ENCODE measurements around the gene GTF2F2. TPM values are rescaled to one million over a fixed set of nuclear protein-coding genes. Genes with fewer than 3 reads are reported as not detected.

The GTF2F2 gene
- total RNA-seq, 2 donors from 2014 or later = 12.2 to 16.2 TPM

- no peaks in the 10 kb centered on the region for H3K9me3 ChIP-seq (ENCODE audit: control insufficient read depth, low read length, poor library complexity, severe bottlenecking)
- no peak for DNase-seq
- Mint-ChIP-seq H3K4me1 (peaks cover 12% of the 10 kb centered on the region), H3K36me3 (ENCODE audit: low read depth) (peaks cover 7% of the 10 kb centered on the region), H3K4me3 (no peak overlapping the region), H3K27me3 (no peaks in the 10 kb centered on the region), H3K27ac (no peak overlapping the region)
- no peak for ATAC-seq
Measured at GRCh38 chr13:45219938-45220375, 99.6 kb downstream of the GTF2F2 start.

DNA sequence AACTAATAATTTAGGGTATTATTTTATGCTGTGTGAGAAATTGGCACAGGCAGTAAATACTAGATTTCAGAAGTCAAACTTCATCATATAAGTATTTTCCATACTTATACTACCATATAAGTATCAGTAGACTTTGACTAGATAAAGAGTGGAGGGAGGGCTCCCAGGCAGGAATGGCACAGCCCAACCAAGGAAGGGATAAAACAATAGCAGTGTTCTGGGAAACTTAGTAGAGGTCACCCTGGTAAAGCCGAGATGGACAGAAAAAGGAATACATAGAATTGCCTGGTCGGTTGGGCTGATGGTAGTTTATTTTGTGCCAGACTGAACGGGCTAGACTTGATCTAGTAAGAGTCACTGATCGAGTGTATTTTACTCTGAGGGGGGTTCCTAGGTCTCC is 100.1 kb downstream of the GTF2F2 start:
- peaks cover 12% of the 10 kb centered on the region for H3K4me1 Mint-ChIP-seq
- H3K36me3 Mint-ChIP-seq (ENCODE audit: low read depth) = peaks cover 7% of the 10 kb centered on the region
- H3K27me3 Mint-ChIP-seq = no peaks in the 10 kb centered on the region
- H3K9me3 ChIP-seq (ENCODE audit: control insufficient read depth, low read length, poor library complexity, severe bottlenecking) = no peaks in the 10 kb centered on the region
- no peak overlapping the region for H3K27ac Mint-ChIP-seq
- DNase-seq = no peak
- ATAC-seq = no peak
- no peak overlapping the region for H3K4me3 Mint-ChIP-seq

- H3K27me3 Mint-ChIP-seq = no peaks in the 10 kb centered on the region
Measured at GRCh38 chr13:45222516-45222915, 102.2 kb downstream of the GTF2F2 start.

GRCh38 chr13:45222919-45223318 is 102.6 kb downstream of the GTF2F2 start:
- peaks cover 14% of the 10 kb centered on the region for H3K4me1 Mint-ChIP-seq
- H3K27ac Mint-ChIP-seq = no peak overlapping the region
- no peak overlapping the region for H3K4me3 Mint-ChIP-seq
- H3K36me3 Mint-ChIP-seq (ENCODE audit: low read depth) = peaks cover 5% of the 10 kb centered on the region
- ATAC-seq (no peak), DNase-seq (no peak)
- H3K27me3 Mint-ChIP-seq = no peaks in the 10 kb centered on the region
- H3K9me3 ChIP-seq (ENCODE audit: control insufficient read depth, low read length, poor library complexity, severe bottlenecking) = no peaks in the 10 kb centered on the region

More at GRCh38 chr13:45222516-45222915, 102.2 kb downstream of the GTF2F2 start:
- Mint-ChIP-seq H3K4me3 (no peak overlapping the region), H3K36me3 (ENCODE audit: low read depth) (peaks cover 5% of the 10 kb centered on the region), H3K27ac (no peak overlapping the region), H3K4me1 (peaks cover 14% of the 10 kb centered on the region)
- ATAC-seq (no peak), DNase-seq (no peak)
- H3K9me3 ChIP-seq (ENCODE audit: control insufficient read depth, low read length, poor library complexity, severe bottlenecking) = no peaks in the 10 kb centered on the region

DNA sequence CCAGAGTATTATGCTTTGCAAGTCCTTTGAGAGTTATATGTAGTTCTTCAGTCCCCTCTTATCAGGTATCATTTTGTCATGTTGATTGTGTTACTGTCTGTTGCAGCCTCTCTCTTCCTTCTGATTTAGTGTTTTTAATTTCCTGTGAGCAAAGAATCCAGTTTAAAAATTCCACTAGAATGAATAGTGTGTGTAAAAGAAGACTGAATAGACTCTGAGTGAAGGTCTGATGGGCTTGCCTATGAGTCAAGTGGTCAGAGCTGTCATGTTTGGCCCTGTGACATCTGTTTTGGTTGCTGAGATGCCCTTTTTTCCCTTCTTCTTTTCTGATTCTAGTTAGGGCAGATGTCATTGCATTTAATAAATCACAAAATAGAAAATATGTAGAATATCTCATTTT is 103.9 kb downstream of the GTF2F2 start:
- Mint-ChIP-seq H3K36me3 (ENCODE audit: low read depth) (peaks cover 5% of the 10 kb centered on the region), H3K27me3 (no peaks in the 10 kb centered on the region), H3K4me1 (peaks cover 13% of the 10 kb centered on the region), H3K4me3 (no peak overlapping the region), H3K27ac (peak overlapping the region; percentile 19)
- H3K9me3 ChIP-seq (ENCODE audit: control insufficient read depth, low read length, poor library complexity, severe bottlenecking) = no peaks in the 10 kb centered on the region
- DNase-seq = no peak
- ATAC-seq = no peak

DNA sequence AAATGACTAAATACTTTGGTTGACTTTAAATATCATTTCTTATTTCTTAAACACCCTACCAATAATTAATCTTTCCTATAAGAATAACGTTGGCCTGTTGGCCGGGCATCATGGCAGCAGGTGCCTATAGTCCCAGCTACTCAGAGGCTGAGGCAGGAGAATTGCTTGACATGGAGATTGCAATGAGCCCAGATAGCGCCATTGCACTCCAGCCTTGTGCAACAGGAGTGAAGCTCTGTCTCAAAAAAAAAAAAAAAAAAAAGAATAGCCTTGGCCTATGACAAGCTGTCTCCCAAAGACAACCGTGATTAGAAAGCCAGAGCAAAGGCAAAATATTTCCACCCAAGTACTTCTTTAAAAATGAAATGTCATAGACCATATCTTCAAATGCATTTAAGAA is 105.1 kb downstream of the GTF2F2 start:
- Mint-ChIP-seq H3K36me3 (ENCODE audit: low read depth) (peaks cover 7% of the 10 kb centered on the region), H3K27ac (no peak overlapping the region), H3K27me3 (no peaks in the 10 kb centered on the region), H3K4me1 (peaks cover 20% of the 10 kb centered on the region), H3K4me3 (no peak overlapping the region)
- DNase-seq (no peak), ATAC-seq (no peak)
- no peaks in the 10 kb centered on the region for H3K9me3 ChIP-seq (ENCODE audit: control insufficient read depth, low read length, poor library complexity, severe bottlenecking)

DNA sequence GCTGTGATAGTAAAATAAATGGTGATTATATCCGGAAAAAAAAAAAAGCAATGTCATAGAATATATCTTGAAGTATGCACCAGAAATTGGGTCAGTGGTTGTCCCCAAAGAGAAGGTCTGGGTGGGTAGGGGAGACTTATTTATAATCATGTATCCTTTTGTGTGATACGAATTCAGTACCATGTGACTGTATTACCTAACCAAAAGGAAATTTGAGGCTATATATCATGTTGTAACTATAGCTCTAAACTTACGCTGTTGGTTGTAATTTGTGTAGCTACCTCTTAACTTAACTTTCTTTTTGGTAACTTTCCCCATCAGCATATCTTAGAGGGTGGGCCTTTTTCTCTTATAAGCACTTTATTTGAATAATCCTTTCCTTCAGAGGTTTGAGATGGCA is 105.7 kb downstream of the GTF2F2 start:
- DNase-seq = no peak
- Mint-ChIP-seq H3K36me3 (ENCODE audit: low read depth) (peaks cover 7% of the 10 kb centered on the region), H3K27ac (no peak overlapping the region), H3K27me3 (no peaks in the 10 kb centered on the region), H3K4me1 (peaks cover 20% of the 10 kb centered on the region), H3K4me3 (no peak overlapping the region)
- ATAC-seq = no peak
- H3K9me3 ChIP-seq (ENCODE audit: control insufficient read depth, low read length, poor library complexity, severe bottlenecking) = no peaks in the 10 kb centered on the region

GRCh38 chr13:45228002-45228401 is 107.7 kb downstream of the GTF2F2 start:
- Mint-ChIP-seq H3K27ac (no peak overlapping the region), H3K27me3 (no peaks in the 10 kb centered on the region), H3K36me3 (ENCODE audit: low read depth) (peaks cover 2% of the 10 kb centered on the region), H3K4me1 (peaks cover 14% of the 10 kb centered on the region), H3K4me3 (no peak overlapping the region)
- H3K9me3 ChIP-seq (ENCODE audit: control insufficient read depth, low read length, poor library complexity, severe bottlenecking) = no peaks in the 10 kb centered on the region
- DNase-seq (no peak), ATAC-seq (no peak)

- no peak overlapping the region for H3K27ac Mint-ChIP-seq
- no peak for ATAC-seq
- H3K4me1 Mint-ChIP-seq = peaks cover 11% of the 10 kb centered on the region
- no peak for DNase-seq
- no peaks in the 10 kb centered on the region for H3K27me3 Mint-ChIP-seq
- no peak overlapping the region for H3K4me3 Mint-ChIP-seq
- H3K9me3 ChIP-seq (ENCODE audit: control insufficient read depth, low read length, poor library complexity, severe bottlenecking) = no peaks in the 10 kb centered on the region
- peaks cover 2% of the 10 kb centered on the region for H3K36me3 Mint-ChIP-seq (ENCODE audit: low read depth)
Measured at GRCh38 chr13:45229172-45229571, 108.9 kb downstream of the GTF2F2 start.

DNA sequence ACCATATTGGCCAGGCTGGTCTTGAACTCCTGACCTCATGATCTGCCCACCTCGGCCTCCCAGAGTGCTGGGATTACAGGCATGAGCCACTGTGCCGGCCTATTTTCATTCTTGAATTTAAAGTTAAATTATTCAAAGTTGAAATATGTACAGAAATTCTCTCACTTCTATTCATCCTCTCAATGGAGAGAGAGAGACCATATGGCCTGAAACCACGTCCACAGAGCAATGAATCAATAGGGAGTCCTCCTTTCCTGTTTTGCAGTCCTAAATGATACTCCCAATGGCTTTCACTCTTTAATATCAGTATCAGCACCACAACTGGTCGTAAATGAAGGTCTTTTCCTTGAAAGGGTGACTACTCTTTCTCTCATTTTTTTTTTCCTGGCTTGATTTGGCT is 111.0 kb downstream of the GTF2F2 start:
- H3K4me3 Mint-ChIP-seq = no peak overlapping the region
- no peaks in the 10 kb centered on the region for H3K27me3 Mint-ChIP-seq
- no peak for ATAC-seq
- H3K36me3 Mint-ChIP-seq (ENCODE audit: low read depth) = peaks cover 2% of the 10 kb centered on the region
- no peak overlapping the region for H3K27ac Mint-ChIP-seq
- DNase-seq = no peak
- H3K4me1 Mint-ChIP-seq = peaks cover 8% of the 10 kb centered on the region
- H3K9me3 ChIP-seq (ENCODE audit: control insufficient read depth, low read length, poor library complexity, severe bottlenecking) = no peaks in the 10 kb centered on the region

GRCh38 chr13:45231722-45232121 is 111.4 kb downstream of the GTF2F2 start:
- H3K27ac Mint-ChIP-seq = no peak overlapping the region
- H3K4me1 Mint-ChIP-seq = peaks cover 8% of the 10 kb centered on the region
- no peak overlapping the region for H3K4me3 Mint-ChIP-seq
- no peak for ATAC-seq
- no peaks in the 10 kb centered on the region for H3K27me3 Mint-ChIP-seq
- H3K9me3 ChIP-seq (ENCODE audit: control insufficient read depth, low read length, poor library complexity, severe bottlenecking) = no peaks in the 10 kb centered on the region
- peaks cover 2% of the 10 kb centered on the region for H3K36me3 Mint-ChIP-seq (ENCODE audit: low read depth)
- DNase-seq = no peak

DNA sequence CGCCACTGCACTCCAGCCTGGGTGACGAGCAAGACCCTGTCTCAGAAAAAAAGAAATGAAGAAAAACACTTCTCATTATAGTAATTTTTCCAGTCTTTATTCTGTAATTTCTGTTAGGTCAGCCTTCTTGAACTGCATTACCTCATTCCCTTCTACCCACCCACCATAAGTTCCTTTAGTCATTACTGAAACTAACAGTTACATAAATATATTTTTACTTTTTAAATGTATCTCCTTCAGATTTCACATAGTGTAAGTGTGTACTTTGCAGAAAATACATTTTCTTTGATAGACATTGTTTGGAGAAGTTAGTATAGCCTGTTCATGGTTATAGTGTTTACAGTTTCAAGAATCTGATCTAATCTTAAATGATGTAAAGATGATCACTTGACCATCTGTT is 112.3 kb downstream of the GTF2F2 start:
- peaks cover 8% of the 10 kb centered on the region for H3K4me1 Mint-ChIP-seq
- no peak for ATAC-seq

GRCh38 chr13:45238945-45239795 is 118.9 kb downstream of the GTF2F2 start:
- H3K27me3 Mint-ChIP-seq = no peaks in the 10 kb centered on the region
- ATAC-seq (no peak), DNase-seq (no peak)
- H3K36me3 Mint-ChIP-seq (ENCODE audit: low read depth) = no peaks in the 10 kb centered on the region
- no peaks in the 10 kb centered on the region for H3K9me3 ChIP-seq (ENCODE audit: control insufficient read depth, low read length, poor library complexity, severe bottlenecking)
- H3K4me1 Mint-ChIP-seq = peaks cover 10% of the 10 kb centered on the region
- H3K27ac Mint-ChIP-seq = peak overlapping the region; percentile 24
- H3K4me3 Mint-ChIP-seq = no peak overlapping the region

More for the DNA sequence above, 112.3 kb downstream of the GTF2F2 start:
- no peak for DNase-seq
- Mint-ChIP-seq H3K36me3 (ENCODE audit: low read depth) (peaks cover 2% of the 10 kb centered on the region), H3K27me3 (no peaks in the 10 kb centered on the region), H3K4me3 (no peak overlapping the region), H3K27ac (no peak overlapping the region)
- no peaks in the 10 kb centered on the region for H3K9me3 ChIP-seq (ENCODE audit: control insufficient read depth, low read length, poor library complexity, severe bottlenecking)

DNA sequence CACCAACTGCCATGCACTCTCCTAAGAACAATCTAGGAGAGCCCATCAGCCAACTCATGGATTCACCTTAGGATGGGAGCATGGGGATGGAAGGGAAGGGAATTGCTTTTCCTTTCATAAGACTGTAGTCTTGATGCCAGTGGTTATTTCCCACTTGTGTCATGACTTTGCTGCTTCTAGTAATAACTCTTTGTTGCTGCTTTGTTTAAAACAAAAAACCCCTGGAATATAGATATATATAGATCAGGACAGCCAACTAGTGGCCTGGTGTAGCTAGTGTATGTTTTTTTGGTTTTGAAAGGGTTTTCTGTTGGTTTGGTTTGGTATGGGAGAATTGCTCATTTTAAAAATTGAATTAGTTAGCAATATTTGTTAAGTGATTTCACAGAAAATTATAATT is 119.8 kb downstream of the GTF2F2 start:
- no peak overlapping the region for H3K27ac Mint-ChIP-seq
- peaks cover 10% of the 10 kb centered on the region for H3K4me1 Mint-ChIP-seq
- H3K9me3 ChIP-seq (ENCODE audit: control insufficient read depth, low read length, poor library complexity, severe bottlenecking) = no peaks in the 10 kb centered on the region
- DNase-seq (no peak), ATAC-seq (no peak)
- no peaks in the 10 kb centered on the region for H3K27me3 Mint-ChIP-seq
- no peaks in the 10 kb centered on the region for H3K36me3 Mint-ChIP-seq (ENCODE audit: low read depth)
- H3K4me3 Mint-ChIP-seq = no peak overlapping the region

Data from T-helper 17 cell (primary cell).